ENCODE measurements around the gene KLHL18.
A peak's percentile ranks its signal among the peaks of the same experiment; 100 is the strongest.
"Not testable (repeated sequence)": the region's sequence is repeated elsewhere in the genome, so short reads cannot be mapped to it uniquely, and the experiment has no call there.

KLHL18 gene

DNA sequence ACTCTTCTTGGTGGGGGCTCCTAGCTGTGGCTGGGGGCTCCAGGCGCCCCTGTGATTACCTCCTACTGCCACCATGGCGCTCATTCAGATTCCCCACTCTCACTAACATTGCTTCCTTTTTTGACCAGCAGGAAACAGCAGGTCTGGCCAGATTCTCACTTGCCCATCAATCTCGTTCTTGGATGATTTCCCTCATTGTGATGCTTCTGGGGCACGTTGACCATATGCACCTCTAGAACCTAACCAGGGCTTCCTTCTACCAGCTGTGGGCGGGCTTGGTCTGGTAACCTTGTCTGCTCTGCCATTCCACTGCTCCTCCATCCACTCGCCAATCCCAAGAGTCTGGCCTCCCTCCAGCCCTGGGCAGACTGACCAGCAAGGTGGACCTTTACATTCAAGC, 62.2 kb downstream of the KLHL18 start:
- H3K4me3 Mint-ChIP-seq = no peak overlapping the region
- H3K4me1 Mint-ChIP-seq = no peaks in the 10 kb centered on the region
- CTCF ChIA-PET = no interaction called here
- no peak overlapping the region for H3K27ac Mint-ChIP-seq
- no peaks in the 10 kb centered on the region for H3K27me3 Mint-ChIP-seq
- no peak for DNase-seq
- H3K36me3 Mint-ChIP-seq = peaks cover 10% of the 10 kb centered on the region
- H3K9me3 Mint-ChIP-seq = no peaks in the 10 kb centered on the region

DNA sequence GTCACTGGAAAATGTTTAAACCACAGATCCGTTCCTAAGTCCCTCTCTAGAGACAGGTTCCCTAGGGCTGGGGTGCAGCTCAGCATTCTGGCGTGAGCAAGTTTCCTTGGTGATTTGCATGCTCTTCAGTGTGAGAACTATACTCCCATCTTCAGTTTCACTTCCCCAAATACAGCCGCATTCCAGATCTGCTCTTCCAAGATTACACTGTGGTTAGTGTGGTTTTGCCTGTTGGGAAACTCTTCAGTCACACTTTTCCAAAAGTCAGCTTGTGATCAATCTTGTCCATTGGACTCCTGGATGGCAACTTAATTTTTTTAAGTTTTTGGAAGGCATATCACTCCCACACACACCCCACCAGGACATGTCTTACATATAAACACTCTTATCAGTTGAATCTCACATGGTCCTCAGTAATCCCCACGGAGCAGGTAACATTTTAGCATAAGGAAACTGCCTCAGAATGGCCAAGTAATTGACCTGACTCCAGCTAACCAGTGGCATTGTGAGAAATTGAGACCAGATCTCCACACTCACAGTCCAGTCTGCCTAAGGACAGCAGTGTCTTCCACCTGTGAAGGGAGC, 64.6 kb downstream of the KLHL18 start:
- Mint-ChIP-seq H3K27ac (no peak overlapping the region), H3K9me3 (no peaks in the 10 kb centered on the region), H3K4me3 (no peak overlapping the region), H3K27me3 (no peaks in the 10 kb centered on the region), H3K4me1 (no peaks in the 10 kb centered on the region), H3K36me3 (peaks cover 6% of the 10 kb centered on the region)
- DNase-seq = no peak
- CTCF ChIA-PET = no interaction called here

DNA sequence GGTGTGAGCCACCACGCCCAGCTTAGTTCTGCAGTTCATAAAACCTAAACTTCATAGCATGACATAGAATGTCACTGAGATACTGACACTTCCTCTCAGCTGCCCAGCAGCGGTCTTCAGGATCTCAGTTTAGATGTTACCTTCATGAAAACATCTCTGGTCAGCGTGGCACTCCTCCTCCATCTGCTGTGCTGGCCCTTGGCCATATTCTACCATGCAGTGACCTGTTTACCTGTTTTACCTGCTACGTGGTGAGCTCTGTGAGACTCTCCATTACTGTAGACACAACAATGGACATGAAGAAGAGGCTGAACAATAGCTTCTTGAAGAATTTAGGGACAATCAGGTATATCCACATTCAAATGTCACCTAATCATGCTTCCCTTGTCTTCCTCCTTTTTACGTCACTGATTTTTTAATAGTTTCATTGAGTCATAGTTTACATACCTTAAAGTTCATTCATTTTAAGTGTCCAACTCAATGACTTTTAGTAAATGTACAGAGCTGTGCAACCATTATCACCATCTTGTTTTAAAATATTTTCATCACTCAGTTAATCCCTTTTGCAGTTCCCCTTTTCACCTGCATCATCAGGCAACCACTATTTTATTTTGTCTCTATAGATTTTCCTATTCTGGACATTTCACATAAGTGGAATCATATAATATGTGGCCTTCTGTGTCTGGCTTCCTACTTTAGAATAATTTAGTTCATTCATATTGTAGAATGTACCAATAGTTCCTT, 65.8 kb downstream of the KLHL18 start:
- H3K27ac Mint-ChIP-seq = no peak overlapping the region
- peaks cover 6% of the 10 kb centered on the region for H3K36me3 Mint-ChIP-seq
- H3K4me3 Mint-ChIP-seq = no peak overlapping the region
- H3K4me1 Mint-ChIP-seq = no peaks in the 10 kb centered on the region
- CTCF ChIA-PET = no interaction called here
- no peaks in the 10 kb centered on the region for H3K27me3 Mint-ChIP-seq
- DNase-seq = no peak
- H3K9me3 Mint-ChIP-seq = no peaks in the 10 kb centered on the region

DNA sequence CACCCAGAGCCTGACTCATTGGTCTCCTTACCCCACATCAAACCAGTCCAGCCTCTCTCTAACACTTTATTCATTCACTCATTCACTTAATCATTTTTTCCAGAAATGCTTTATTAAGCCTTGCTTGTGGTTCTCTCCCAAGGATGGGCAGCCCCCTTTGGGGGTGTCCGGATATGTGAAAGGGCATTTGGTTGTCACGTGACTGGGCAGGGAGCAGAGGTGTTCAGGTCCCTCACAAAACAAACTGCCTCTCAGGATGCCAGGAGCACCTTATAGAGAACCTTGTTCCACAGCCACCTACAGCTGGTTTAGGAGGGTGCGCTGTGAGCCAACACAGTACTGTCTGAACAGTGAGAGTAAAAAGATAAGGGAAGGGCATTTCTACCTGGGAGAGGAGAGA, 72.3 kb downstream of the KLHL18 start:
- no peaks in the 10 kb centered on the region for H3K4me1 Mint-ChIP-seq
- no peak overlapping the region for H3K27ac Mint-ChIP-seq
- no peak overlapping the region for H3K4me3 Mint-ChIP-seq
- peaks cover 21% of the 10 kb centered on the region for H3K9me3 Mint-ChIP-seq
- peaks cover 2% of the 10 kb centered on the region for H3K36me3 Mint-ChIP-seq
- DNase-seq = no peak
- CTCF ChIA-PET = interaction anchor here (0.8 kb wide), 1 partner anchor 32 kb away, joined by 3 read pairs; no protein-coding TSS in a partner anchor
- H3K27me3 Mint-ChIP-seq = peaks cover 13% of the 10 kb centered on the region

DNA sequence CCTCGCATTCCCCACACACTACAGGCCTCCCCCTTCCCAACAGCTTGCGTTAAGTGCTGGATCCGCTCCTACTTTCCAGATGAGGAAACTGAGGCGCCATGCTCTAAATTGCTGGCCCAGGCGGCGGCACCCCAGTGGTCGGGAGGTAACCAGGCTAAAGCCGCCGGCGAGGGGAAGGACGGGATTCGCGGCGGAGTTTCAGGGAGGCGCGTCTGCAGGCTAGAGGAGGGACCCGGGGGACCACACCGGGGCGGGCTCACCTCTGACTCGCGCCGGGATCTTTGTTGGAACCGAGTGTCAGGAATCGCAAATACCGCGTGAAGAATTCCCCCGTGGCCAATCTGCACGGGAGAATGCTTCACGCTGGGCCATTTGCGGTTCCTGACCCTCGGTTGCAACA, 73.5 kb downstream of the KLHL18 start:
- Mint-ChIP-seq H3K27ac (no peak overlapping the region), H3K27me3 (peaks cover 13% of the 10 kb centered on the region), H3K4me1 (peaks cover 2% of the 10 kb centered on the region), H3K4me3 (no peak overlapping the region), H3K9me3 (peaks cover 26% of the 10 kb centered on the region), H3K36me3 (peaks cover 7% of the 10 kb centered on the region)
- CTCF ChIA-PET = no interaction called here
- DNase-seq = no peak

DNA sequence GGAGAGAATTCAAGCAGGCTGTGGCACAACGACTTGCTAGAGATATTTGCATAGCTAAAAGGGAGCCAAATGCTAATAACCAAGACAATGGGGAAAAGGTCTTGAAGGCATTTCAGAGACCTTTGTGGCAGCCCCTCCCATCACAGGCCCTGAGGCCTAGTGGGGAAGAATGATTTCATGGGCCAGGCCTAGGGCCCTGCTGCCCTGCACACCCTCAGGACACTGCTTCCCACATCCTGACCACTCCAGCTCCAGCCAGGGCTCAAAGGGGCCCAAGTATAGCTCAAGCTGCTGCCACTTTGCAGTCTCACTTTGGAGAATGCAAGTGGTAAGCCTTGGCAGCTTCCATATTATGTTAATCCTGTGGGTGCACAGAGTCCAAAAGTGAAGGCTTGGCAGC, 76.6 kb downstream of the KLHL18 start:
- Mint-ChIP-seq H3K27ac (no peak overlapping the region), H3K4me1 (peaks cover 14% of the 10 kb centered on the region), H3K27me3 (peaks cover 13% of the 10 kb centered on the region), H3K36me3 (peaks cover 13% of the 10 kb centered on the region), H3K9me3 (peaks cover 34% of the 10 kb centered on the region), H3K4me3 (no peak overlapping the region)
- CTCF ChIA-PET = no interaction called here
- no peak for DNase-seq

DNA sequence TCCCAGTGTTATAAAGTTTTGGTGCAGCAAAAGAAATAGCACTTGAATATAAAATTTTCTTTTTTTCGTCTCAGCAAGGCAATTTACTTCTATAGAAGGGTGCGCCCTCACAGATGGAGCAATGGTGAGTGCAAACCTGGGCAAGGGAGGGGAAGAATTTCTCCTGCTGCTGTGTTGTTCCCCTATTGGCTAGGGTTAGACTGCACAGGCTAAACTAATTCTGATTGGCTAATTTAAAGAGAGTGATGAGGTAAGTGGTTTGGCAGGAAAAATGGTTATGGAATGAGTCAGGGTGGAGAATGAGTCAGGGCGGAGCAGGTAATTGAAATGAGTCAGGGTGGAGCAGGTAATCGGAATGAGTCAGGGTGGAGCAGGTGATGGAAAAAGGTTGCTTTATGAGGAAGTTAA, 77.4 kb downstream of the KLHL18 start:
- H3K4me3 Mint-ChIP-seq, DNase-seq, H3K27ac Mint-ChIP-seq, CTCF ChIA-PET: not testable (repeated sequence)
- peaks cover 13% of the 10 kb centered on the region for H3K36me3 Mint-ChIP-seq
- H3K27me3 Mint-ChIP-seq = peaks cover 13% of the 10 kb centered on the region
- H3K4me1 Mint-ChIP-seq = peaks cover 14% of the 10 kb centered on the region
- H3K9me3 Mint-ChIP-seq = peaks cover 34% of the 10 kb centered on the region

DNA sequence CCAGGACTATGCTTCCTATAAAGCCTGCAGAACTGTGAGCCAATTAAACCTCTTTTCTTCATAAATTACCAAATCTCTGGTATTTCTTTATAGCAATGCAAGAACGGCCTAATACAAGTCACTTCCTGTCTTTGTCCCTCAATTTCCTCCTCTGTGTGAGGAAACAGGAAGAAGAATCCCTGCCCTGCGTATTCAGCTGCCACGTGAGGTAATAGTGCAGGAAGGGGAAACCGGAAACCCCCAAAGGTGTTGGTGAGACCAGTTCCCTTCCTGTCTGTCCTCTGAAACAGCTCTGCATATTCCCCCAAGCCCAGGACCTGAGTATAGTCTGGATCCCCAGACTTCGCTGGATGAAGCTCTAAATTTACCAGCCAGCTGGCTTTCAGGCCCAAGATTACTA, 80.0 kb downstream of the KLHL18 start:
- Mint-ChIP-seq H3K27ac (peak overlapping the region; percentile 40), H3K36me3 (peaks cover 13% of the 10 kb centered on the region), H3K27me3 (peaks cover 9% of the 10 kb centered on the region), H3K9me3 (peaks cover 34% of the 10 kb centered on the region), H3K4me3 (no peak overlapping the region), H3K4me1 (peaks cover 14% of the 10 kb centered on the region)
- CTCF ChIA-PET = no interaction called here
- DNase-seq = peak; percentile 36

DNA sequence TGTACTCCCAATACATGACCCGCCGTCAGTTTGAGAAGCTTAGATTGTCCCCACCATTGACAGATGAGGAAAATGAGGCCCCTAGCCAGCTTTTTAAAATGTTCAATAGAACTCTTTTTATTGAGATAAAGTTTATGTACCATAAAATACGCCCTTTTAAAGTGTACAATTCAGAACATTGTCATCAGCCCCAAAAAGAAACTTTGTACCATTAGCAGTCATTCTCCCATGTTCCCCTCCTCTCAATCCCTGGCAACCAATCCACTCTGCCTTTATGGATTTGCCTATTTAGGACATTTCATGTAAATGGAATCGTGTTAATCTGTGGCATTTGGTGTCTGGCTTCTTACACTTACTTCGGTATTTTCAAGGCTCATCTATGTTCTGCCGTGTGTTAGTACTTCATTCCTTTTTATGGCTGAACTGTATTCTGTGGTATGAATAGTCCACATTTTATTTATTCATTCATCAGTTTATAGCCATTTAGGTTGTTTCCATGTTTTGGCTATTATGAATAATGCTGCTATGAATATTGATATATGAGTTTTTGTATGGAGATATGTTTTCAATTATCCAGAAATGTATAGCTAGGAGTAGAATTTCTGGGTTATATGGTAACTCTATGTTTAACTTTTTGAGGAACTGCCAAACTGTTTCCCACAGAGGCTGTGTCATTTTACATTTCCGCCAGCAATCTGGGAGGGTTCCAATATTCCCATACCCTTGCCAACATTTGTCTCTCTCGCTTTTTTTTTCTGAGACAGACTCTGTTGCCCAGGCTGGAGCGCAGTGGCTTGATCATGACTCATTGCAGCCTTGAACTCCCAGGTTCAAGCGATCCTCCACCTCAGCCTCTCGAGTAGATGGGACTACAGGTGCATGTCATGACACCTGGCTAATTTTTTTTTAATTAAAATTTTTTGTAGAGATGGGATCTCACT, 82.7 kb downstream of the KLHL18 start:
- Mint-ChIP-seq H3K4me1 (peaks cover 12% of the 10 kb centered on the region), H3K4me3 (no peak overlapping the region), H3K27me3 (peaks cover 17% of the 10 kb centered on the region), H3K9me3 (peaks cover 8% of the 10 kb centered on the region), H3K36me3 (peaks cover 6% of the 10 kb centered on the region), H3K27ac (no peak overlapping the region)
- no peak for DNase-seq
- CTCF ChIA-PET = interaction anchor here (0.7 kb wide), 1 partner anchor 697 kb away, joined by 3 read pairs; no protein-coding TSS in a partner anchor

DNA sequence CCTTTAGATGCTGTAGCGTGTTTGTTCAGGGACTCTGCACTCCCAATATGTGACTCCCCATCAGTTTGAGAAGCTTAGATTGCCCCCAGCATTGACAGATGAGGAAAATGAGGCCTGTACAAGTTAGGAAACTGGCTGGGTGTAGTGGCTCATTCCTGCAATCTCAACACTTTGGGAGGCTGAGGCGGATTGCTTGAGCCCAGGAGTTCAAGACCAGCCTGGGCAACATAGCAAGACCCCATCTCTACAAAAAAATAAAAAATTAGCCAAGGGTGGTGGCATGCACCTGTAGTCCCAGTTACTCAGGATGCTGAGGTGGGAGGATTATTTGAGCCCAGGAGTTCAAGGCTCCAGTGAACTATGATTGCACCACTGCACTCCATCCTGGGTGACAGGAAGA, 84.1 kb downstream of the KLHL18 start:
- CTCF ChIA-PET = interaction anchor here (0.6 kb wide), 1 partner anchor 855 kb away, joined by 3 read pairs; no protein-coding TSS in a partner anchor

DNA sequence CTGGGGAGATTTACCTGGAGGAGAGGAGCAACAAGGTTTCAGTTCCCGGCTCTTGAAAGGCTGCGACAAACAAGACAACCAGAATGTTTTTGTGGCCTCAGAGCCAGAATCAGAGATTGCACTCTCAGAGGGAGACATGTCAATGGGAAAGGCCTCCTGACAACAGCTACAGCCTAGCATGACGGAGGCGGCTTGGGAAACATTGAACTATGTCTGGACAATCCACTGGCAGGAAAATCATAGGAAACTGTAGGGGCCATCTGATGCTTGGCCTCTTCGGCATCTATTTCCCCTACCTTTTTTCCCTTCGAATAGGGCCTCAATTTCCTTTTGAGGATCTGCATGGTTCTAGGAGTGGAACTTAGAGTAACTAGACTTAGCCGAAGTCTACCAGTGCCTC, 84.9 kb downstream of the KLHL18 start:
- H3K4me1 Mint-ChIP-seq = peaks cover 6% of the 10 kb centered on the region
- DNase-seq = no peak
- peaks cover 3% of the 10 kb centered on the region for H3K36me3 Mint-ChIP-seq
- no peak overlapping the region for H3K27ac Mint-ChIP-seq
- H3K9me3 Mint-ChIP-seq = peaks cover 3% of the 10 kb centered on the region
- peaks cover 26% of the 10 kb centered on the region for H3K27me3 Mint-ChIP-seq
- CTCF ChIA-PET = interaction anchor here (0.6 kb wide), 1 partner anchor 856 kb away, joined by 3 read pairs; no protein-coding TSS in a partner anchor
- no peak overlapping the region for H3K4me3 Mint-ChIP-seq

More for the DNA sequence above, 84.1 kb downstream of the KLHL18 start:
- Mint-ChIP-seq H3K27me3 (peaks cover 25% of the 10 kb centered on the region), H3K4me1 (peaks cover 12% of the 10 kb centered on the region), H3K27ac (no peak overlapping the region), H3K9me3 (peaks cover 8% of the 10 kb centered on the region), H3K4me3 (no peak overlapping the region), H3K36me3 (peaks cover 6% of the 10 kb centered on the region)
- DNase-seq = no peak

DNA sequence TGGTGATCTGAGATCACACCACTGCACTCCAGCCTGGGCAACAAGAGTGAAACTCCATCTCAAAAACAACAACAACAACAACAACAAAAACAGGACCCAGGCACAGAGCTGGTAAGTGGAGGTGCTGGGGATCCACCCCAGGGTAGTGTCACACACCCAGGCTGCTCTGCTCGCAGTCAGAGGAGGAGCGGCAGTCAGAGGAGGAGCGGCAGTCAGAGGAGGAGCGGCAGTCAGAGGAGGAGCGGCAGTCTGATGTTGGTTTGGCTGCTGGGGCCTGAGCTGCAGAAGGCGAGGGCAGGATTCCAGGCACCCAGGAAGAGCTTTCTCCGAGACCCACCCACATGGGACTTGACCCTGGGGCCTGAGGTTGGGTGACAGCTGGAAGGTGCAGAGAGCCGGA, 87.3 kb downstream of the KLHL18 start:
- CTCF ChIA-PET = interaction anchor here (0.9 to 1.5 kb wide), 2 partner anchors 45 to 447 kb away, joined by 3 read pairs; no protein-coding TSS in a partner anchor
- H3K27me3 Mint-ChIP-seq = peaks cover 32% of the 10 kb centered on the region
- not testable (repeated sequence) for H3K4me1 Mint-ChIP-seq, H3K36me3 Mint-ChIP-seq, H3K4me3 Mint-ChIP-seq, DNase-seq, H3K27ac Mint-ChIP-seq, H3K9me3 Mint-ChIP-seq

DNA sequence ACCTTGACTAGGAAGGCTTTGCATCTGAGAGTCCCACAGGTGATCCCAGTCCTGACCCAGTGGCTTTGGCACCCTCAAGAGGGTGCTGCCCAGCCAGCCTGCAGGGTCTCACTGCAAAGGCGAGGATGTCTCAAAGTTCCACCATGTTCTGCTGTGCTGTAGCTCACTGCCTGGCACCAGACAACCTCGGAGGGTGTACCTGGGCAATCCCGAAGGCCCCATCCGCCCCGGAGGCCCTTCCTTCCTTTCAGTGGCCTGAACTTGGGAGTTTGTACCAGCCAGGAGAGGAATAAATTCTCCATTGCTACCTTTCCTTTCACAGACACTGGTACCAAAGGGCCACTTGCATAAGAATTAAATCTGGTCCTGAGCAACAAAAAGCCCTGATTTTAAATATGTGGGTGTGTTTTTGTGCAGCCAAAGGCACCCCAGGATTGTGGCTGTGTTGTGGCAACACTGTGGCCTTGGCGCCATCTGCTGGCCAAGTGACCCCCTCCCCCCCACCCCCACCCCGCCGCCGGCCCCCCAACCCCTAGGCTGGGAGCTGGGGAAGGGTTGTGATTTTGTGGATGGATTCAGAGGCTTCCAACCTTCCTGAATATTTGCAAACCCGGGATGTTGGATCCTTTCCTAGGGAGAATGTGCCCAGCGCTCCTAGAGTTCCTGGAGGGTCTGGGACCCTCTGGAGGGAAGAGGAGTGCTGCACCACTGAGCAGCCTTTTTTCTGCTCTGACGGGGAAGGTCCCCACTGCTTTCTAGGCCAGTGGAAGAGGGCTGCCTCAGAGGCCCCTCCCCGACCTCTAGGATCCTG, 88.3 kb downstream of the KLHL18 start:
- DNase-seq = peak; percentile 59
- no peaks in the 10 kb centered on the region for H3K36me3 Mint-ChIP-seq
- peaks cover 37% of the 10 kb centered on the region for H3K27me3 Mint-ChIP-seq
- no peak overlapping the region for H3K27ac Mint-ChIP-seq
- no peaks in the 10 kb centered on the region for H3K4me1 Mint-ChIP-seq
- CTCF ChIA-PET = interaction anchor here (1.5 kb wide), 1 partner anchor 448 kb away, joined by 3 read pairs; no protein-coding TSS in a partner anchor
- H3K4me3 Mint-ChIP-seq = no peak overlapping the region
- H3K9me3 Mint-ChIP-seq = no peaks in the 10 kb centered on the region

Data from activated naive CD4-positive, alpha-beta T cell treated with anti-CD3 and anti-CD28 coated beads, Interleukin-2, amount 10 ng/mL, durations not matched to agents 7 days and 5 days (primary cell).